ENCODE measurements around the gene ZFHX3.

DNA sequence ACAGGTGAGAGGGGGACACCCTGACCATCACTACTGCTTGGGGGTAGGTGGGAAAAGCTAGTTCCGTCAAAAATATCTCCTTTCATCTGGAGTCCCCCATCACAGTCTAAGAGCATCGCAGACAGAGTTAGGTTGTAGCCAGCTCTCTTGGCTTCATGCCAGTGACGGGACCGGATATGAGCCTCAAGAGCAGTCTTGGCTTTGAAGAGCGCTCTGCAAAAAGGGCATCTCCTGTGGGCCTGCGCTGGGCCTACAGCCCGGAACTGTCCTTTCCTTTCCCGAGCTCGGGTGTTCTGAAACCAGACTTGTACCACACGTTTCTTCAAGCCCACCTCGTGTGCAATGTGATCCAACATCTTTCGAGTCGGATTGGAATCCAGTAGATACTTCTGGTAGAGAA, 253.6 kb downstream of the ZFHX3 start:
- TF ChIP-seq EZH2 (IDR thresholded peaks at IDR 0.05; ENCODE audit: low read length, missing control alignments) (no peak), CTCF (conservative IDR thresholded peaks at IDR 0.05 in 1 of 2, IDR thresholded peaks at IDR 0.05 in 1 of 2; ENCODE audit: low read depth in 1 of 2, low read length in 2 of 2) (no peak)

Measured in fibroblast of lung (primary cell).